B cell (primary cell): ENCODE data around the gene SURF2.

ENCODE experiments used
- EZH2 ChIP-seq: IDR thresholded peaks from 2 replicates; pipeline ENCODE4 v1.6.1; 2012; ENCODE audit warnings: borderline replicate concordance, low read depth, mild to moderate bottlenecking, moderate library complexity, low read length; ENCODE audit not compliant: insufficient read depth, poor library complexity, severe bottlenecking
- TF ChIP-seq, protein P1 (sequence below): fragments of 200-600 bp; IDR thresholded peaks from one replicate; pipeline ENCODE4 v1.8.0; 2022; ENCODE audit warnings: antibody characterized with exemption, mild to moderate bottlenecking

DNA sequence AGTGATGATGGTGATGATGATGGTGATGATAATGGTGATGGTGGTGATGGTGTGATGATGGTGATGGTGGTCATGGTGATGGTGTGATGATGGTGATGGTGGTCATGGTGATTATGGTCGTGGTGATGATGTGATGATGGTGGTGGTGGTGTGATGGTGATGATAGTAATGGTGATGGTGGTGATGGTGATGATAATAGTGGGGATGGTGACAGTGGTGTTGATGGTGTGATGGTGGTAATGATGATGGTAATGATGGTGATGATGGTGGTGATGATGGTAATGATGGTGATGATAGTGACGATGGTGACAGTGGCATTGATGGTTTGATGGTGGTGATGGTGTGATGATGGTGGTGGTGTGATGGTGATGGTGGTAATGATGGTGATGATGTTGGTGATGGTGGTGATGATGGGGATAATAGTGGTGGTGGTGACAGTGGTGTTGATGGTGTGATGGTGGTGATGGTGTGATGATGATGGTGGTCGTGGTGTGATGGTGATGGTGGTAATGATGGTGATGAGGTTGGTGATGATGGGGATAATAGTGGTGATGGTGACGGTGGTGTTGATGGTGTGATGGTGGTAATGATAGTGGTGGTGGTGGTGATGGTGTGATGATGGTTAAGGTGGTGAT lies 26.3 kb downstream of the SURF2 start:
- TF ChIP-seq, protein P1, sequence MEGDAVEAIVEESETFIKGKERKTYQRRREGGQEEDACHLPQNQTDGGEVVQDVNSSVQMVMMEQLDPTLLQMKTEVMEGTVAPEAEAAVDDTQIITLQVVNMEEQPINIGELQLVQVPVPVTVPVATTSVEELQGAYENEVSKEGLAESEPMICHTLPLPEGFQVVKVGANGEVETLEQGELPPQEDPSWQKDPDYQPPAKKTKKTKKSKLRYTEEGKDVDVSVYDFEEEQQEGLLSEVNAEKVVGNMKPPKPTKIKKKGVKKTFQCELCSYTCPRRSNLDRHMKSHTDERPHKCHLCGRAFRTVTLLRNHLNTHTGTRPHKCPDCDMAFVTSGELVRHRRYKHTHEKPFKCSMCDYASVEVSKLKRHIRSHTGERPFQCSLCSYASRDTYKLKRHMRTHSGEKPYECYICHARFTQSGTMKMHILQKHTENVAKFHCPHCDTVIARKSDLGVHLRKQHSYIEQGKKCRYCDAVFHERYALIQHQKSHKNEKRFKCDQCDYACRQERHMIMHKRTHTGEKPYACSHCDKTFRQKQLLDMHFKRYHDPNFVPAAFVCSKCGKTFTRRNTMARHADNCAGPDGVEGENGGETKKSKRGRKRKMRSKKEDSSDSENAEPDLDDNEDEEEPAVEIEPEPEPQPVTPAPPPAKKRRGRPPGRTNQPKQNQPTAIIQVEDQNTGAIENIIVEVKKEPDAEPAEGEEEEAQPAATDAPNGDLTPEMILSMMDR = no peak
- TF ChIP-seq EZH2 = no peak
